SK-N-SH (cell line): ENCODE results near the gene IQGAP2. TPM values are rescaled to one million over a fixed set of nuclear protein-coding genes. Genes with fewer than 3 reads are reported as not detected.
A peak's percentile ranks its signal among the peaks of the same experiment; 100 is the strongest.

Source experiments
- CTCF ChIA-PET: fragments of 300-600, 350-600 bp; formaldehyde crosslinking; extraction: SDS; loops from one replicate; lab custom pipeline; 2021; lab: Yijun Ruan, JAX
- POLR2A ChIA-PET: fragments of 350-600 bp; sonication (Branson Sonifier 250); formaldehyde crosslinking; extraction: SDS; loops from one replicate; lab custom pipeline; 2020; ENCODE audit warnings: antibody characterized with exemption, inconsistent platforms; lab: Yijun Ruan, JAX
- DNase-seq: peaks from one replicate; pipeline ENCODE4 v3.0.0; 2012
- H2AFZ ChIP-seq: fragments of 200-600 bp; sonication (generic); 2 replicates; pipeline ENCODE4 v1.8.1; 2016; ENCODE audit warnings: antibody characterized with exemption, mild to moderate bottlenecking, low read depth
- H3F3A ChIP-seq: fragments of 200-600 bp; sonication (generic); replicated peaks from 2 replicates; pipeline ENCODE3; 2016; ENCODE audit warnings: antibody characterized with exemption, mild to moderate bottlenecking; ENCODE audit not compliant: insufficient read depth
- H3K27ac ChIP-seq, 2 experiments: fragments of 200-500 bp in 1 of 2; fragments of 200-600 bp in 1 of 2; sonication (Bioruptor generic) in 1 of 2; sonication (generic), shearing (Covaris generic) in 1 of 2; 2 replicates each; pipeline versions ENCODE4 v1.5.1 to v1.6.1; 2014 to 2016; ENCODE audit warnings: low read depth in 2 of 2, inconsistent platforms in 1 of 2, low read length in 1 of 2, mild to moderate bottlenecking in 1 of 2, mixed read lengths in 1 of 2
- H3K27me3 ChIP-seq: fragments of 200-600 bp; sonication (generic), shearing (Covaris generic); 2 replicates; pipeline ENCODE4 v1.6.1; 2016; ENCODE audit warnings: mixed run types; ENCODE audit not compliant: insufficient read depth
- H3K36me3 ChIP-seq, 2 experiments: fragments of 200-500 bp in 1 of 2; fragments of 200-600 bp in 1 of 2; sonication (Bioruptor generic) in 1 of 2; sonication (generic) in 1 of 2; replicated peaks in 1 of 2; 2 replicates each; pipeline versions ENCODE3 to v1.5.1; 2014 to 2016; ENCODE audit warnings: low read length in 1 of 2, mild to moderate bottlenecking in 1 of 2; ENCODE audit not compliant: insufficient read depth in 2 of 2, control insufficient read depth in 1 of 2
- H3K4me1 ChIP-seq, 2 experiments: fragments of 200-500 bp in 1 of 2; fragments of 200-600 bp in 1 of 2; sonication (Bioruptor generic) in 1 of 2; sonication (generic), shearing (Covaris generic) in 1 of 2; 2 replicates each; pipeline versions ENCODE4 v1.5.1 to v1.6.1; 2014 to 2016; ENCODE audit warnings: low read depth in 1 of 2, low read length in 1 of 2, mixed run types in 1 of 2; ENCODE audit not compliant: insufficient read depth in 2 of 2, control insufficient read depth in 1 of 2
- H3K4me2 ChIP-seq: fragments of 200-600 bp; sonication (generic), shearing (Covaris generic); 2 replicates; pipeline ENCODE4 v1.6.1; 2017; ENCODE audit warnings: mixed run types
- H3K4me3 ChIP-seq, 2 experiments: fragments of 200-500 bp in 1 of 2; fragments of 200-600 bp in 1 of 2; sonication (Bioruptor generic) in 1 of 2; sonication (generic), shearing (Covaris generic) in 1 of 2; 2 replicates each; pipeline versions ENCODE4 v1.5.1 to v1.8.1; 2014 to 2016; ENCODE audit warnings: low read depth in 2 of 2, inconsistent platforms in 1 of 2, low read length in 1 of 2, mild to moderate bottlenecking in 1 of 2, mixed read lengths in 1 of 2, moderate library complexity in 1 of 2
- H3K79me2 ChIP-seq: fragments of 200-600 bp; sonication (generic); 2 replicates; pipeline ENCODE4 v1.8.1; 2017; ENCODE audit warnings: mild to moderate bottlenecking; ENCODE audit not compliant: insufficient read depth
- H3K9ac ChIP-seq: fragments of 200-600 bp; sonication (generic); 2 replicates; pipeline ENCODE4 v1.6.1; 2017; ENCODE audit warnings: mixed run types
- H3K9me2 ChIP-seq: fragments of 200-600 bp; sonication (generic); 2 replicates; pipeline ENCODE4 v1.6.1; 2017; ENCODE audit warnings: mixed run types
- H3K9me3 ChIP-seq: fragments of 200-600 bp; sonication (generic); 2 replicates; pipeline ENCODE4 v1.6.1; 2017; ENCODE audit warnings: mixed run types, mild to moderate bottlenecking, moderate library complexity
- H4K20me1 ChIP-seq: fragments of 200-600 bp; sonication (generic); 2 replicates; pipeline ENCODE4 v1.6.1; 2017; ENCODE audit warnings: mild to moderate bottlenecking, mixed run types; ENCODE audit not compliant: insufficient read depth
- ELF1 ChIP-seq: IDR thresholded peaks from 2 replicates; pipeline ENCODE4 v1.4.0; 2012
- EP300 ChIP-seq, 2 experiments: IDR thresholded peaks; 2 replicates each; pipeline versions ENCODE4 v1.4.0 to v1.6.1; 2012; ENCODE audit warnings: borderline replicate concordance in 1 of 2, low read depth in 1 of 2, low read length in 1 of 2
- FOXM1 ChIP-seq: IDR thresholded peaks from 2 replicates; pipeline ENCODE4 v1.4.0; 2012; ENCODE audit warnings: low read depth, mild to moderate bottlenecking
- GABPA ChIP-seq: IDR thresholded peaks from 2 replicates; pipeline ENCODE4 v1.4.0; 2012; ENCODE audit warnings: low read depth, mild to moderate bottlenecking
- JUND ChIP-seq: IDR thresholded peaks from 2 replicates; pipeline ENCODE4 v1.4.0; 2012
- MEF2A ChIP-seq: IDR thresholded peaks from 2 replicates; pipeline ENCODE4 v1.4.0; 2012; ENCODE audit warnings: low read depth, borderline replicate concordance
- NFIC ChIP-seq: IDR thresholded peaks from 2 replicates; pipeline ENCODE4 v1.4.0; 2012; ENCODE audit warnings: borderline replicate concordance
- RAD21 ChIP-seq: IDR thresholded peaks from 2 replicates; pipeline ENCODE4 v1.6.1; 2012; ENCODE audit warnings: mild to moderate bottlenecking, low read length
- RFX5 ChIP-seq: IDR thresholded peaks from 2 replicates; pipeline ENCODE4 v1.6.1; 2012; ENCODE audit warnings: mild to moderate bottlenecking, improper control_type of control experiment, low read length
- SIN3A ChIP-seq: IDR thresholded peaks from 2 replicates; pipeline ENCODE4 v1.6.1; 2012; ENCODE audit warnings: low read depth, mild to moderate bottlenecking, low read length, moderate library complexity, borderline replicate concordance
- SMC3 ChIP-seq: IDR thresholded peaks from 2 replicates; pipeline ENCODE4 v1.6.1; 2012; ENCODE audit warnings: low read depth, low read length, improper control_type of control experiment
- TAF1 ChIP-seq: IDR thresholded peaks from 2 replicates; pipeline ENCODE4 v1.6.1; 2012; ENCODE audit warnings: low read depth, mild to moderate bottlenecking, low read length, moderate library complexity, borderline replicate concordance
- USF2 ChIP-seq: fragments of 150-350 bp; IDR thresholded peaks from 2 replicates; pipeline ENCODE4 v1.6.1; 2017; ENCODE audit warnings: antibody characterized with exemption, low read length, low read depth, borderline replicate concordance
- WGBS: methylation state at CpG from one replicate; pipeline ENCODE4 v1.1.6; 2017; ENCODE audit warnings: low lambda C conversion rate; 5-methylcytosine and 5-hydroxymethylcytosine counted together
- polyA plus RNA-seq, 3 experiments: library from polyadenylated mRNA; depleted of rRNA; stranded (reverse); fragments of >200 nt; gene quantifications; 2 replicates each; pipeline ENCODE4 v1.2.3, GENCODE V29; 2012
- TF ChIP-seq, protein P1 (sequence below): fragments of 200-600 bp; sonication (generic); IDR thresholded peaks from 2 replicates; pipeline ENCODE4 v1.6.1; 2017; ENCODE audit warnings: antibody characterized with exemption, mild to moderate bottlenecking, moderate library complexity

The IQGAP2 gene
- polyA plus RNA-seq, 1 of the 3 experiments (the other 2 are of a cell fraction): 2.1 TPM

GRCh38 chr5:76580981-76581380, 177.9 kb downstream of the IQGAP2 start (continued):
- TF ChIP-seq EP300 (IDR thresholded peaks at IDR 0.05; ENCODE audit: borderline replicate concordance in 1 of 2, low read depth in 1 of 2, low read length in 1 of 2): no peak
- no peak for TF ChIP-seq FOXM1
- TF ChIP-seq SIN3A: no peak
- no peak for TF ChIP-seq RFX5

GRCh38 chr5:76582230-76583162, 179.4 kb downstream of the IQGAP2 start:
- Histone ChIP-seq H3K9ac (no peak overlapping the region), H3K9me3 (no peaks in the 10 kb centered on the region), H3K27ac (no peak overlapping the region), H3K27me3 (no peaks in the 10 kb centered on the region), H3K79me2 (no peaks in the 10 kb centered on the region), H4K20me1 (no peaks in the 10 kb centered on the region), H3K4me3 (no peak overlapping the region), H2AFZ (no peak overlapping the region), H3F3A (no peaks in the 10 kb centered on the region), H3K9me2 (no peaks in the 10 kb centered on the region), H3K36me3 (no peaks in the 10 kb centered on the region), H3K4me2 (no peak overlapping the region), H3K4me1 (no peaks in the 10 kb centered on the region; a peak in 1 of 4 replicates)
- no peak for DNase-seq
- ChIA-PET POLR2A (no interaction called here), CTCF (interaction anchor here (0.7 to 4.9 kb wide), 17 partner anchors 9 to 1532 kb away, joined by 3 to 31 read pairs (median 3); partner anchors contain the start of gene IQGAP2)
- 79% methylated on average over 6 of the region's 6 CpGs for WGBS
- no peak for TF ChIP-seq FOXM1
- no peak for TF ChIP-seq JUND
- TF ChIP-seq TAF1: no peak
- no peak for TF ChIP-seq GABPA

- 41% methylated on average over 7 of the region's 7 CpGs for WGBS
- no peaks in the 10 kb centered on the region for H3K4me1 ChIP-seq
- no peak overlapping the region for H3K9ac ChIP-seq
- no peaks in the 10 kb centered on the region for H3K9me2 ChIP-seq
- 0 out of 2 replicates have a peak overlapping the region, but pooled peaks have one; percentile 13 for H2AFZ ChIP-seq
- no peak overlapping the region for H3K27ac ChIP-seq
- no peaks in the 10 kb centered on the region for H4K20me1 ChIP-seq
- no peaks in the 10 kb centered on the region for H3K9me3 ChIP-seq
- POLR2A ChIA-PET: no interaction called here
- H3K4me3 ChIP-seq: no peak overlapping the region
- H3K79me2 ChIP-seq: no peaks in the 10 kb centered on the region
- no peaks in the 10 kb centered on the region for H3K36me3 ChIP-seq
- CTCF ChIA-PET: interaction anchor here (0.7 to 4.9 kb wide), 15 partner anchors 8 to 1148 kb away, joined by 3 to 31 read pairs (median 3); partner anchors contain the start of gene IQGAP2
- no peaks in the 10 kb centered on the region for H3K27me3 ChIP-seq
- H3K4me2 ChIP-seq: no peak overlapping the region
- TF ChIP-seq, protein P1, sequence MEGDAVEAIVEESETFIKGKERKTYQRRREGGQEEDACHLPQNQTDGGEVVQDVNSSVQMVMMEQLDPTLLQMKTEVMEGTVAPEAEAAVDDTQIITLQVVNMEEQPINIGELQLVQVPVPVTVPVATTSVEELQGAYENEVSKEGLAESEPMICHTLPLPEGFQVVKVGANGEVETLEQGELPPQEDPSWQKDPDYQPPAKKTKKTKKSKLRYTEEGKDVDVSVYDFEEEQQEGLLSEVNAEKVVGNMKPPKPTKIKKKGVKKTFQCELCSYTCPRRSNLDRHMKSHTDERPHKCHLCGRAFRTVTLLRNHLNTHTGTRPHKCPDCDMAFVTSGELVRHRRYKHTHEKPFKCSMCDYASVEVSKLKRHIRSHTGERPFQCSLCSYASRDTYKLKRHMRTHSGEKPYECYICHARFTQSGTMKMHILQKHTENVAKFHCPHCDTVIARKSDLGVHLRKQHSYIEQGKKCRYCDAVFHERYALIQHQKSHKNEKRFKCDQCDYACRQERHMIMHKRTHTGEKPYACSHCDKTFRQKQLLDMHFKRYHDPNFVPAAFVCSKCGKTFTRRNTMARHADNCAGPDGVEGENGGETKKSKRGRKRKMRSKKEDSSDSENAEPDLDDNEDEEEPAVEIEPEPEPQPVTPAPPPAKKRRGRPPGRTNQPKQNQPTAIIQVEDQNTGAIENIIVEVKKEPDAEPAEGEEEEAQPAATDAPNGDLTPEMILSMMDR: peak; percentile 75
- no peak for TF ChIP-seq MEF2A
- no peak for TF ChIP-seq USF2
- TF ChIP-seq ELF1: no peak
- peak; percentile 69 for TF ChIP-seq RAD21
- TF ChIP-seq SMC3: peak; percentile 27; the same call in 1 of the 2 replicates
- no peak for TF ChIP-seq NFIC
- TF ChIP-seq, all 33 proteins: peak for 3
- no peak for DNase-seq
- H3F3A ChIP-seq: no peaks in the 10 kb centered on the region
Measured at GRCh38 chr5:76583163-76584047, 180.3 kb downstream of the IQGAP2 start.
